ENCODE data around the gene MLEC. TPM values are rescaled to one million over a fixed set of nuclear protein-coding genes. Genes with fewer than 3 reads are reported as not detected.

The MLEC gene
- total and polyA plus RNA-seq, 2 donors (not counting 1 experiment from before 2014, with no cell fraction given) = 56.4 to 120 TPM

GRCh38 chr12:120744922-120745493, 58.1 kb downstream of the MLEC start:
- Histone ChIP-seq H3K27ac (ENCODE audit: insufficient read depth, low read length) (no peak overlapping the region), H3K4me1 (ENCODE audit: control insufficient read depth, extremely low read depth, insufficient read depth, low read length) (no peaks in the 10 kb centered on the region), H3K9me3 (ENCODE audit: control insufficient read depth, insufficient read depth, low read depth, low read length) (no peaks in the 10 kb centered on the region), H3K4me3 (replicated peaks in 1 of 4; ENCODE audit: control extremely low read depth in 1 of 4, insufficient read depth in 1 of 4, low read depth in 3 of 4, low read length in 4 of 4) (no peak overlapping the region), H3K4me2 (ENCODE audit: extremely low read depth, insufficient read depth, low read length) (no peak overlapping the region), H3K79me2 (ENCODE audit: control insufficient read depth, insufficient read depth, low read length) (no peaks in the 10 kb centered on the region), H4K20me1 (ENCODE audit: control insufficient read depth, extremely low read depth, insufficient read depth, low read length) (no peaks in the 10 kb centered on the region), H3K27me3 (ENCODE audit: control insufficient read depth, insufficient read depth, low read length) (no peaks in the 10 kb centered on the region), H3K9ac (ENCODE audit: insufficient read depth, low read length) (no peak overlapping the region), H2AFZ (ENCODE audit: low read length) (no peak overlapping the region), H3K36me3 (ENCODE audit: control insufficient read depth, insufficient read depth, low read length) (no peaks in the 10 kb centered on the region)
- TF ChIP-seq, protein P1, sequence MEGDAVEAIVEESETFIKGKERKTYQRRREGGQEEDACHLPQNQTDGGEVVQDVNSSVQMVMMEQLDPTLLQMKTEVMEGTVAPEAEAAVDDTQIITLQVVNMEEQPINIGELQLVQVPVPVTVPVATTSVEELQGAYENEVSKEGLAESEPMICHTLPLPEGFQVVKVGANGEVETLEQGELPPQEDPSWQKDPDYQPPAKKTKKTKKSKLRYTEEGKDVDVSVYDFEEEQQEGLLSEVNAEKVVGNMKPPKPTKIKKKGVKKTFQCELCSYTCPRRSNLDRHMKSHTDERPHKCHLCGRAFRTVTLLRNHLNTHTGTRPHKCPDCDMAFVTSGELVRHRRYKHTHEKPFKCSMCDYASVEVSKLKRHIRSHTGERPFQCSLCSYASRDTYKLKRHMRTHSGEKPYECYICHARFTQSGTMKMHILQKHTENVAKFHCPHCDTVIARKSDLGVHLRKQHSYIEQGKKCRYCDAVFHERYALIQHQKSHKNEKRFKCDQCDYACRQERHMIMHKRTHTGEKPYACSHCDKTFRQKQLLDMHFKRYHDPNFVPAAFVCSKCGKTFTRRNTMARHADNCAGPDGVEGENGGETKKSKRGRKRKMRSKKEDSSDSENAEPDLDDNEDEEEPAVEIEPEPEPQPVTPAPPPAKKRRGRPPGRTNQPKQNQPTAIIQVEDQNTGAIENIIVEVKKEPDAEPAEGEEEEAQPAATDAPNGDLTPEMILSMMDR (conservative IDR thresholded peaks at IDR 0.05 in 1 of 2, IDR thresholded peaks at IDR 0.05 in 1 of 2; ENCODE audit: low read depth in 1 of 2, low read length in 2 of 2) = no peak
- no peak for TF ChIP-seq EZH2 (IDR thresholded peaks at IDR 0.05; ENCODE audit: low read length, missing control alignments)
- DNase-seq (ENCODE audit: low read depth in 2 of 2) = no peak

- H3K27me3 ChIP-seq (ENCODE audit: control insufficient read depth, insufficient read depth, low read length) = no peaks in the 10 kb centered on the region
- H3K4me3 ChIP-seq (replicated peaks in 1 of 4; ENCODE audit: control extremely low read depth in 1 of 4, insufficient read depth in 1 of 4, low read depth in 3 of 4, low read length in 4 of 4) = no peak overlapping the region
- H3K36me3 ChIP-seq (ENCODE audit: control insufficient read depth, insufficient read depth, low read length) = no peaks in the 10 kb centered on the region
- H2AFZ ChIP-seq (ENCODE audit: low read length) = no peak overlapping the region
- DNase-seq (ENCODE audit: low read depth in 2 of 2) = no peak
- H4K20me1 ChIP-seq (ENCODE audit: control insufficient read depth, extremely low read depth, insufficient read depth, low read length) = no peaks in the 10 kb centered on the region
- TF ChIP-seq, protein P1 (conservative IDR thresholded peaks at IDR 0.05 in 1 of 2, IDR thresholded peaks at IDR 0.05 in 1 of 2; ENCODE audit: low read depth in 1 of 2, low read length in 2 of 2) = no peak
- no peaks in the 10 kb centered on the region for H3K79me2 ChIP-seq (ENCODE audit: control insufficient read depth, insufficient read depth, low read length)
- H3K4me1 ChIP-seq (ENCODE audit: control insufficient read depth, extremely low read depth, insufficient read depth, low read length) = no peaks in the 10 kb centered on the region
- no peak overlapping the region for H3K27ac ChIP-seq (ENCODE audit: insufficient read depth, low read length)
- H3K9me3 ChIP-seq (ENCODE audit: control insufficient read depth, insufficient read depth, low read depth, low read length) = no peaks in the 10 kb centered on the region
- no peak overlapping the region for H3K4me2 ChIP-seq (ENCODE audit: extremely low read depth, insufficient read depth, low read length)
- H3K9ac ChIP-seq (ENCODE audit: insufficient read depth, low read length) = no peak overlapping the region
Measured at GRCh38 chr12:120748242-120748641, 61.3 kb downstream of the MLEC start.

GRCh38 chr12:120749256-120749655, 62.3 kb downstream of the MLEC start:
- no peak overlapping the region for H2AFZ ChIP-seq (ENCODE audit: low read length)
- no peak overlapping the region for H3K27ac ChIP-seq (ENCODE audit: insufficient read depth, low read length)
- no peak overlapping the region for H3K9ac ChIP-seq (ENCODE audit: insufficient read depth, low read length)
- no peaks in the 10 kb centered on the region for H4K20me1 ChIP-seq (ENCODE audit: control insufficient read depth, extremely low read depth, insufficient read depth, low read length)
- no peaks in the 10 kb centered on the region for H3K27me3 ChIP-seq (ENCODE audit: control insufficient read depth, insufficient read depth, low read length)
- H3K79me2 ChIP-seq (ENCODE audit: control insufficient read depth, insufficient read depth, low read length) = no peaks in the 10 kb centered on the region
- no peaks in the 10 kb centered on the region for H3K4me1 ChIP-seq (ENCODE audit: control insufficient read depth, extremely low read depth, insufficient read depth, low read length)
- no peak for DNase-seq (ENCODE audit: low read depth in 2 of 2)
- no peak for TF ChIP-seq EZH2 (IDR thresholded peaks at IDR 0.05; ENCODE audit: low read length, missing control alignments)
- TF ChIP-seq, protein P1 (conservative IDR thresholded peaks at IDR 0.05 in 1 of 2, IDR thresholded peaks at IDR 0.05 in 1 of 2; ENCODE audit: low read depth in 1 of 2, low read length in 2 of 2) = no peak
- no peaks in the 10 kb centered on the region for H3K9me3 ChIP-seq (ENCODE audit: control insufficient read depth, insufficient read depth, low read depth, low read length)
- H3K4me3 ChIP-seq (replicated peaks in 1 of 4; ENCODE audit: control extremely low read depth in 1 of 4, insufficient read depth in 1 of 4, low read depth in 3 of 4, low read length in 4 of 4) = no peak overlapping the region
- no peak overlapping the region for H3K4me2 ChIP-seq (ENCODE audit: extremely low read depth, insufficient read depth, low read length)
- H3K36me3 ChIP-seq (ENCODE audit: control insufficient read depth, insufficient read depth, low read length) = no peaks in the 10 kb centered on the region
